ENCODE measurements around the gene KRT26.

DNA sequence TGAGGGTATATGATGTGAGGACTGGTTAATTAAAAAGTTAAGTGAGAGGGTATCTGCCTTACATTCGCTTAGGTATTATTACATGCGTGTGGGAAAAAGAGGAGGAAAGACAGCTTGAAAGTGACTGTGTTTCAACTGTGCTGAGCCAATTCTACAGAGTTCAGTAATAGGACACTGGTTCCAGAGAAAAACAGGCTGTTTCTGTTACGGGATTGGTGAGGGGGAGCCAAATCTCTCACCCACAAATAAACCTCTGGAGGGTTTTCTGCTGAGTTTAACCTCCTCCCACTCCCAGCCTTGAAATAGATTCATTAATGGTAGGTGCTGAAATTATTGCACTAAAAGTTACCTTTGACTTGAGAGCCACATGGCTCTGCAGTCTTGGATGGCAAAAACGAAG is 3.9 kb upstream of the KRT26 start:
- TF ChIP-seq, protein P1, sequence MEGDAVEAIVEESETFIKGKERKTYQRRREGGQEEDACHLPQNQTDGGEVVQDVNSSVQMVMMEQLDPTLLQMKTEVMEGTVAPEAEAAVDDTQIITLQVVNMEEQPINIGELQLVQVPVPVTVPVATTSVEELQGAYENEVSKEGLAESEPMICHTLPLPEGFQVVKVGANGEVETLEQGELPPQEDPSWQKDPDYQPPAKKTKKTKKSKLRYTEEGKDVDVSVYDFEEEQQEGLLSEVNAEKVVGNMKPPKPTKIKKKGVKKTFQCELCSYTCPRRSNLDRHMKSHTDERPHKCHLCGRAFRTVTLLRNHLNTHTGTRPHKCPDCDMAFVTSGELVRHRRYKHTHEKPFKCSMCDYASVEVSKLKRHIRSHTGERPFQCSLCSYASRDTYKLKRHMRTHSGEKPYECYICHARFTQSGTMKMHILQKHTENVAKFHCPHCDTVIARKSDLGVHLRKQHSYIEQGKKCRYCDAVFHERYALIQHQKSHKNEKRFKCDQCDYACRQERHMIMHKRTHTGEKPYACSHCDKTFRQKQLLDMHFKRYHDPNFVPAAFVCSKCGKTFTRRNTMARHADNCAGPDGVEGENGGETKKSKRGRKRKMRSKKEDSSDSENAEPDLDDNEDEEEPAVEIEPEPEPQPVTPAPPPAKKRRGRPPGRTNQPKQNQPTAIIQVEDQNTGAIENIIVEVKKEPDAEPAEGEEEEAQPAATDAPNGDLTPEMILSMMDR (IDR thresholded peaks at IDR 0.05): no peak
- no peak for TF ChIP-seq POLR2A (IDR thresholded peaks at IDR 0.05)

Measured in uterus (tissue), 2 donors.